HepG2 (cell line): ENCODE measurements around the gene MST1. TPM values are rescaled to one million over a fixed set of nuclear protein-coding genes. Genes with fewer than 3 reads are reported as not detected.

Source experiments
- FLYWCH1 ChIP-seq: sonication (generic); formaldehyde crosslinking; IDR thresholded peaks from 2 replicates; pipeline ENCODE4 v1.8.1; 2023; ENCODE audit warnings: mild to moderate bottlenecking, missing genetic modification reagents
- LCORL ChIP-seq, 2 experiments: fragments of 450-650 bp in 1 of 2; sonication (generic) in 1 of 2; formaldehyde crosslinking in 1 of 2; IDR thresholded peaks; 2 replicates each; pipeline versions ENCODE4 v1.5.0 to v1.6.1; 2017 to 2020; ENCODE audit warnings: antibody characterized with exemption in 1 of 2, missing genetic modification reagents in 1 of 2
- NCOA2 ChIP-seq: sonication (generic); formaldehyde crosslinking; IDR thresholded peaks from 2 replicates; pipeline ENCODE4 v1.8.0; 2022; ENCODE audit warnings: inconsistent platforms
- NRL ChIP-seq: sonication (generic); formaldehyde crosslinking; IDR thresholded peaks from 2 replicates; pipeline ENCODE4 v1.5.0; 2020; ENCODE audit warnings: missing genetic modification reagents, mild to moderate bottlenecking, moderate library complexity, borderline replicate concordance
- SMAD3 ChIP-seq: sonication (generic); formaldehyde crosslinking; IDR thresholded peaks from 2 replicates; pipeline ENCODE4 v1.4.0; 2020; ENCODE audit warnings: missing genetic modification reagents
- SNAPC5 ChIP-seq: sonication (generic); formaldehyde crosslinking; IDR thresholded peaks from 2 replicates; pipeline ENCODE4 v1.8.1; 2023; ENCODE audit warnings: mild to moderate bottlenecking, missing genetic modification reagents, borderline replicate concordance
- ZNF101 ChIP-seq: sonication (generic); formaldehyde crosslinking; IDR thresholded peaks from 2 replicates; pipeline ENCODE4 v1.4.0; 2020; ENCODE audit warnings: mild to moderate bottlenecking, low read depth, missing genetic modification reagents, borderline replicate concordance
- polyA plus RNA-seq, 8 experiments: library from polyadenylated mRNA; depleted of rRNA in 3 of 8; stranded (reverse) in 7 of 8; unstranded in 1 of 8; fragments of >200 nt; fragmentation: Illumina TruSeq in 4 of 8; extraction: Trizol in 4 of 8; gene quantifications; 2 replicates each; pipeline versions ENCODE4 v1.2.1 to v1.2.3, GENCODE V29; 2011 to 2016; ENCODE audit warnings: low read depth in 4 of 8, missing spikeins in 1 of 8, mixed read lengths in 1 of 8; ENCODE audit not compliant: insufficient read depth in 1 of 8
- total RNA-seq, 5 experiments: library from RNA; depleted of rRNA; stranded (reverse); fragments of >200 nt; fragmentation: Illumina TruSeq; extraction: Trizol; gene quantifications; 2 replicates each; pipeline ENCODE4 v1.2.3, GENCODE V29; 2016; ENCODE audit warnings: low read depth in 1 of 5
- TF ChIP-seq, protein P1 (sequence below): sonication (generic); formaldehyde crosslinking; IDR thresholded peaks from 2 replicates; pipeline ENCODE4 v1.5.1; 2020; ENCODE audit warnings: mild to moderate bottlenecking, missing genetic modification reagents, borderline replicate concordance
- TF ChIP-seq, protein P2 (sequence below): sonication (generic); formaldehyde crosslinking; IDR thresholded peaks from 2 replicates; pipeline ENCODE4 v1.5.0; 2020; ENCODE audit warnings: missing genetic modification reagents
- TF ChIP-seq, protein P3 (sequence below): sonication (generic); formaldehyde crosslinking; IDR thresholded peaks from 2 replicates; pipeline ENCODE4 v1.4.0; 2020; ENCODE audit warnings: missing genetic modification reagents
- TF ChIP-seq, protein P4 (sequence below): IDR thresholded peaks from 2 replicates; pipeline ENCODE4 v1.6.1; 2018; ENCODE audit warnings: missing genetic modification reagents
- TF ChIP-seq, protein P5 (sequence below): sonication (generic); formaldehyde crosslinking; IDR thresholded peaks from 2 replicates; pipeline ENCODE4 v1.5.1; 2020; ENCODE audit warnings: mild to moderate bottlenecking, missing genetic modification reagents, moderate library complexity

MST1 gene
- total and polyA plus RNA-seq, 2 of the 13 experiments (the other 11 are each of a cell fraction or from before 2014, with no cell fraction given), result 189 to 452 TPM

- TF ChIP-seq, protein P1, sequence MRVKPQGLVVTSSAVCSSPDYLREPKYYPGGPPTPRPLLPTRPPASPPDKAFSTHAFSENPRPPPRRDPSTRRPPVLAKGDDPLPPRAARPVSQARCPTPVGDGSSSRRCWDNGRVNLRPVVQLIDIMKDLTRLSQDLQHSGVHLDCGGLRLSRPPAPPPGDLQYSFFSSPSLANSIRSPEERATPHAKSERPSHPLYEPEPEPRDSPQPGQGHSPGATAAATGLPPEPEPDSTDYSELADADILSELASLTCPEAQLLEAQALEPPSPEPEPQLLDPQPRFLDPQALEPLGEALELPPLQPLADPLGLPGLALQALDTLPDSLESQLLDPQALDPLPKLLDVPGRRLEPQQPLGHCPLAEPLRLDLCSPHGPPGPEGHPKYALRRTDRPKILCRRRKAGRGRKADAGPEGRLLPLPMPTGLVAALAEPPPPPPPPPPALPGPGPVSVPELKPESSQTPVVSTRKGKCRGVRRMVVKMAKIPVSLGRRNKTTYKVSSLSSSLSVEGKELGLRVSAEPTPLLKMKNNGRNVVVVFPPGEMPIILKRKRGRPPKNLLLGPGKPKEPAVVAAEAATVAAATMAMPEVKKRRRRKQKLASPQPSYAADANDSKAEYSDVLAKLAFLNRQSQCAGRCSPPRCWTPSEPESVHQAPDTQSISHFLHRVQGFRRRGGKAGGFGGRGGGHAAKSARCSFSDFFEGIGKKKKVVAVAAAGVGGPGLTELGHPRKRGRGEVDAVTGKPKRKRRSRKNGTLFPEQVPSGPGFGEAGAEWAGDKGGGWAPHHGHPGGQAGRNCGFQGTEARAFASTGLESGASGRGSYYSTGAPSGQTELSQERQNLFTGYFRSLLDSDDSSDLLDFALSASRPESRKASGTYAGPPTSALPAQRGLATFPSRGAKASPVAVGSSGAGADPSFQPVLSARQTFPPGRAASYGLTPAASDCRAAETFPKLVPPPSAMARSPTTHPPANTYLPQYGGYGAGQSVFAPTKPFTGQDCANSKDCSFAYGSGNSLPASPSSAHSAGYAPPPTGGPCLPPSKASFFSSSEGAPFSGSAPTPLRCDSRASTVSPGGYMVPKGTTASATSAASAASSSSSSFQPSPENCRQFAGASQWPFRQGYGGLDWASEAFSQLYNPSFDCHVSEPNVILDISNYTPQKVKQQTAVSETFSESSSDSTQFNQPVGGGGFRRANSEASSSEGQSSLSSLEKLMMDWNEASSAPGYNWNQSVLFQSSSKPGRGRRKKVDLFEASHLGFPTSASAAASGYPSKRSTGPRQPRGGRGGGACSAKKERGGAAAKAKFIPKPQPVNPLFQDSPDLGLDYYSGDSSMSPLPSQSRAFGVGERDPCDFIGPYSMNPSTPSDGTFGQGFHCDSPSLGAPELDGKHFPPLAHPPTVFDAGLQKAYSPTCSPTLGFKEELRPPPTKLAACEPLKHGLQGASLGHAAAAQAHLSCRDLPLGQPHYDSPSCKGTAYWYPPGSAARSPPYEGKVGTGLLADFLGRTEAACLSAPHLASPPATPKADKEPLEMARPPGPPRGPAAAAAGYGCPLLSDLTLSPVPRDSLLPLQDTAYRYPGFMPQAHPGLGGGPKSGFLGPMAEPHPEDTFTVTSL, result peak; percentile 19; the same call in 1 of the 2 replicates
- TF ChIP-seq, protein P2, sequence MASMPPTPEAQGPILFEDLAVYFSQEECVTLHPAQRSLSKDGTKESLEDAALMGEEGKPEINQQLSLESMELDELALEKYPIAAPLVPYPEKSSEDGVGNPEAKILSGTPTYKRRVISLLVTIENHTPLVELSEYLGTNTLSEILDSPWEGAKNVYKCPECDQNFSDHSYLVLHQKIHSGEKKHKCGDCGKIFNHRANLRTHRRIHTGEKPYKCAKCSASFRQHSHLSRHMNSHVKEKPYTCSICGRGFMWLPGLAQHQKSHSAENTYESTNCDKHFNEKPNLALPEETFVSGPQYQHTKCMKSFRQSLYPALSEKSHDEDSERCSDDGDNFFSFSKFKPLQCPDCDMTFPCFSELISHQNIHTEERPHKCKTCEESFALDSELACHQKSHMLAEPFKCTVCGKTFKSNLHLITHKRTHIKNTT (CRISPR knock-in tag), result no peak
- TF ChIP-seq SNAPC5 (CRISPR knock-in tag) (no peak), NCOA2 (CRISPR knock-in tag) (peak; percentile 6; the same call in 1 of the 2 replicates), NRL (CRISPR knock-in tag) (no peak; the same call in 1 of the 2 replicates), ZNF101 (CRISPR knock-in tag) (no peak), LCORL (IDR thresholded peaks at IDR 0.05) (no peak), LCORL (CRISPR knock-in tag; IDR thresholded peaks at IDR 0.05) (peak; percentile 67; the same call in 1 of the 2 replicates), FLYWCH1 (CRISPR knock-in tag) (no peak), SMAD3 (CRISPR knock-in tag) (0 out of 2 replicates have a peak, but pooled peaks have one; percentile 47)
- TF ChIP-seq, protein P3, sequence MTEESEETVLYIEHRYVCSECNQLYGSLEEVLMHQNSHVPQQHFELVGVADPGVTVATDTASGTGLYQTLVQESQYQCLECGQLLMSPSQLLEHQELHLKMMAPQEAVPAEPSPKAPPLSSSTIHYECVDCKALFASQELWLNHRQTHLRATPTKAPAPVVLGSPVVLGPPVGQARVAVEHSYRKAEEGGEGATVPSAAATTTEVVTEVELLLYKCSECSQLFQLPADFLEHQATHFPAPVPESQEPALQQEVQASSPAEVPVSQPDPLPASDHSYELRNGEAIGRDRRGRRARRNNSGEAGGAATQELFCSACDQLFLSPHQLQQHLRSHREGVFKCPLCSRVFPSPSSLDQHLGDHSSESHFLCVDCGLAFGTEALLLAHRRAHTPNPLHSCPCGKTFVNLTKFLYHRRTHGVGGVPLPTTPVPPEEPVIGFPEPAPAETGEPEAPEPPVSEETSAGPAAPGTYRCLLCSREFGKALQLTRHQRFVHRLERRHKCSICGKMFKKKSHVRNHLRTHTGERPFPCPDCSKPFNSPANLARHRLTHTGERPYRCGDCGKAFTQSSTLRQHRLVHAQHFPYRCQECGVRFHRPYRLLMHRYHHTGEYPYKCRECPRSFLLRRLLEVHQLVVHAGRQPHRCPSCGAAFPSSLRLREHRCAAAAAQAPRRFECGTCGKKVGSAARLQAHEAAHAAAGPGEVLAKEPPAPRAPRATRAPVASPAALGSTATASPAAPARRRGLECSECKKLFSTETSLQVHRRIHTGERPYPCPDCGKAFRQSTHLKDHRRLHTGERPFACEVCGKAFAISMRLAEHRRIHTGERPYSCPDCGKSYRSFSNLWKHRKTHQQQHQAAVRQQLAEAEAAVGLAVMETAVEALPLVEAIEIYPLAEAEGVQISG (CRISPR knock-in tag), result peak; percentile 87
- TF ChIP-seq, protein P4, sequence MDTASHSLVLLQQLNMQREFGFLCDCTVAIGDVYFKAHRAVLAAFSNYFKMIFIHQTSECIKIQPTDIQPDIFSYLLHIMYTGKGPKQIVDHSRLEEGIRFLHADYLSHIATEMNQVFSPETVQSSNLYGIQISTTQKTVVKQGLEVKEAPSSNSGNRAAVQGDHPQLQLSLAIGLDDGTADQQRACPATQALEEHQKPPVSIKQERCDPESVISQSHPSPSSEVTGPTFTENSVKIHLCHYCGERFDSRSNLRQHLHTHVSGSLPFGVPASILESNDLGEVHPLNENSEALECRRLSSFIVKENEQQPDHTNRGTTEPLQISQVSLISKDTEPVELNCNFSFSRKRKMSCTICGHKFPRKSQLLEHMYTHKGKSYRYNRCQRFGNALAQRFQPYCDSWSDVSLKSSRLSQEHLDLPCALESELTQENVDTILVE (CRISPR knock-in tag), result peak; percentile 1; the same call in 1 of the 2 replicates
- TF ChIP-seq, protein P5, sequence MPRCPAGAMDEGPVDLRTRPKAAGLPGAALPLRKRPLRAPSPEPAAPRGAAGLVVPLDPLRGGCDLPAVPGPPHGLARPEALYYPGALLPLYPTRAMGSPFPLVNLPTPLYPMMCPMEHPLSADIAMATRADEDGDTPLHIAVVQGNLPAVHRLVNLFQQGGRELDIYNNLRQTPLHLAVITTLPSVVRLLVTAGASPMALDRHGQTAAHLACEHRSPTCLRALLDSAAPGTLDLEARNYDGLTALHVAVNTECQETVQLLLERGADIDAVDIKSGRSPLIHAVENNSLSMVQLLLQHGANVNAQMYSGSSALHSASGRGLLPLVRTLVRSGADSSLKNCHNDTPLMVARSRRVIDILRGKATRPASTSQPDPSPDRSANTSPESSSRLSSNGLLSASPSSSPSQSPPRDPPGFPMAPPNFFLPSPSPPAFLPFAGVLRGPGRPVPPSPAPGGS (CRISPR knock-in tag), result no peak
Measured at GRCh38 chr3:49689046-49689907, at the start of gene MST1, which contains the start of gene RNF123 (continued).
